ENCODE results near the gene AK3. TPM values are rescaled to one million over a fixed set of nuclear protein-coding genes. Genes with fewer than 3 reads are reported as not detected.

The AK3 gene
- total RNA-seq, 1 experiment from 2014 or later = 15.9 TPM

GRCh38 chr9:4742246-4742645 lies 1.2 kb upstream of the AK3 start:
- Histone ChIP-seq H3K4me3 (ENCODE audit: low read depth in 2 of 2, low read length in 2 of 2) (no peak overlapping the region), H3K9me3 (ENCODE audit: control insufficient read depth, insufficient read depth, low read depth, low read length) (no peaks in the 10 kb centered on the region), H3K27me3 (ENCODE audit: control insufficient read depth, insufficient read depth, low read length) (no peaks in the 10 kb centered on the region), H3K27ac (ENCODE audit: low read length) (no peak overlapping the region), H3K4me1 (ENCODE audit: control insufficient read depth, insufficient read depth, low read length) (no peaks in the 10 kb centered on the region), H3K36me3 (ENCODE audit: control insufficient read depth, insufficient read depth, low read length) (peaks cover 5% of the 10 kb centered on the region; the same call in 1 of the 2 replicates)
- in situ Hi-C loops (cut with HindIII; ENCODE audit: low pct_unique_long_range_greater_than_20kb, low sequenced_read_pairs) = no loop called here
- no peak for ATAC-seq
- BruUV-seq (replicated peaks) = no TSS peak
- CTCF ChIA-PET = interaction anchor here (0.6 kb wide), 1 partner anchor 17 kb away, joined by 3 read pairs; no protein-coding TSS in a partner anchor
- no peak for DNase-seq (ENCODE audit: low read depth, low spot score)
- no peak for TF ChIP-seq SIN3A (IDR thresholded peaks at IDR 0.05; ENCODE audit: borderline replicate concordance, insufficient read depth, low read depth, low read length)
- TF ChIP-seq, protein P1, sequence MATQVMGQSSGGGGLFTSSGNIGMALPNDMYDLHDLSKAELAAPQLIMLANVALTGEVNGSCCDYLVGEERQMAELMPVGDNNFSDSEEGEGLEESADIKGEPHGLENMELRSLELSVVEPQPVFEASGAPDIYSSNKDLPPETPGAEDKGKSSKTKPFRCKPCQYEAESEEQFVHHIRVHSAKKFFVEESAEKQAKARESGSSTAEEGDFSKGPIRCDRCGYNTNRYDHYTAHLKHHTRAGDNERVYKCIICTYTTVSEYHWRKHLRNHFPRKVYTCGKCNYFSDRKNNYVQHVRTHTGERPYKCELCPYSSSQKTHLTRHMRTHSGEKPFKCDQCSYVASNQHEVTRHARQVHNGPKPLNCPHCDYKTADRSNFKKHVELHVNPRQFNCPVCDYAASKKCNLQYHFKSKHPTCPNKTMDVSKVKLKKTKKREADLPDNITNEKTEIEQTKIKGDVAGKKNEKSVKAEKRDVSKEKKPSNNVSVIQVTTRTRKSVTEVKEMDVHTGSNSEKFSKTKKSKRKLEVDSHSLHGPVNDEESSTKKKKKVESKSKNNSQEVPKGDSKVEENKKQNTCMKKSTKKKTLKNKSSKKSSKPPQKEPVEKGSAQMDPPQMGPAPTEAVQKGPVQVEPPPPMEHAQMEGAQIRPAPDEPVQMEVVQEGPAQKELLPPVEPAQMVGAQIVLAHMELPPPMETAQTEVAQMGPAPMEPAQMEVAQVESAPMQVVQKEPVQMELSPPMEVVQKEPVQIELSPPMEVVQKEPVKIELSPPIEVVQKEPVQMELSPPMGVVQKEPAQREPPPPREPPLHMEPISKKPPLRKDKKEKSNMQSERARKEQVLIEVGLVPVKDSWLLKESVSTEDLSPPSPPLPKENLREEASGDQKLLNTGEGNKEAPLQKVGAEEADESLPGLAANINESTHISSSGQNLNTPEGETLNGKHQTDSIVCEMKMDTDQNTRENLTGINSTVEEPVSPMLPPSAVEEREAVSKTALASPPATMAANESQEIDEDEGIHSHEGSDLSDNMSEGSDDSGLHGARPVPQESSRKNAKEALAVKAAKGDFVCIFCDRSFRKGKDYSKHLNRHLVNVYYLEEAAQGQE (IDR thresholded peaks at IDR 0.05; ENCODE audit: insufficient read depth in 1 of 2, low read depth in 2 of 2, low read length in 1 of 2) = no peak
- TF ChIP-seq TCF7L2 (IDR thresholded peaks at IDR 0.05; ENCODE audit: low read depth, low read length) = no peak
- TF ChIP-seq POLR2AphosphoS5 (IDR thresholded peaks at IDR 0.05; ENCODE audit: low read depth, low read length) = no peak
- TF ChIP-seq CTCF (IDR thresholded peaks at IDR 0.05) = no peak
- POLR2A ChIA-PET = no interaction called here
- intact Hi-C loops (cut with micrococcal nuclease; ENCODE audit: unreplicated experiment) = no loop called here

GRCh38 chr9:4741365-4742089 lies 525 bp upstream of the AK3 start:
- Histone ChIP-seq H3K27ac (ENCODE audit: low read length) (no peak overlapping the region), H3K27me3 (ENCODE audit: control insufficient read depth, insufficient read depth, low read length) (no peaks in the 10 kb centered on the region), H3K36me3 (ENCODE audit: control insufficient read depth, insufficient read depth, low read length) (peaks cover 5% of the 10 kb centered on the region; the same call in 1 of the 2 replicates), H3K4me1 (ENCODE audit: control insufficient read depth, insufficient read depth, low read length) (no peaks in the 10 kb centered on the region), H3K9me3 (ENCODE audit: control insufficient read depth, insufficient read depth, low read depth, low read length) (no peaks in the 10 kb centered on the region), H3K4me3 (ENCODE audit: low read depth in 2 of 2, low read length in 2 of 2) (peak overlapping the region; percentile 51 to 57)
- in situ Hi-C loops (cut with HindIII; ENCODE audit: low pct_unique_long_range_greater_than_20kb, low sequenced_read_pairs) (no loop called here), intact Hi-C loops (cut with micrococcal nuclease; ENCODE audit: unreplicated experiment) (no loop called here)
- BruUV-seq (replicated peaks) = no TSS peak
- ChIA-PET POLR2A (no interaction called here), CTCF (no interaction called here)
- DNase-seq (ENCODE audit: low read depth, low spot score) = no peak
- TF ChIP-seq POLR2AphosphoS5 (IDR thresholded peaks at IDR 0.05; ENCODE audit: low read depth, low read length) (no peak), SIN3A (IDR thresholded peaks at IDR 0.05; ENCODE audit: borderline replicate concordance, insufficient read depth, low read depth, low read length) (no peak), TCF7L2 (IDR thresholded peaks at IDR 0.05; ENCODE audit: low read depth, low read length) (no peak), CTCF (IDR thresholded peaks at IDR 0.05) (no peak)
- TF ChIP-seq, protein P1 (IDR thresholded peaks at IDR 0.05; ENCODE audit: insufficient read depth in 1 of 2, low read depth in 2 of 2, low read length in 1 of 2) = no peak
- ATAC-seq = peak; percentile 53

Data from Panc1 (cell line).